GM21723 (cell line): ENCODE results near the gene CABP2.
"Not testable (repeated sequence)": the region's sequence is repeated elsewhere in the genome, so short reads cannot be mapped to it uniquely, and the experiment has no call there.

Experiments
- ATAC-seq: cut with Tn5 transposase; IDR thresholded peaks from one replicate; pipeline ENCODE4 v1.9.1; 2021; ENCODE audit warnings: mild to moderate bottlenecking, moderate library complexity; ENCODE audit not compliant: unreplicated experiment

Gene CABP2

DNA sequence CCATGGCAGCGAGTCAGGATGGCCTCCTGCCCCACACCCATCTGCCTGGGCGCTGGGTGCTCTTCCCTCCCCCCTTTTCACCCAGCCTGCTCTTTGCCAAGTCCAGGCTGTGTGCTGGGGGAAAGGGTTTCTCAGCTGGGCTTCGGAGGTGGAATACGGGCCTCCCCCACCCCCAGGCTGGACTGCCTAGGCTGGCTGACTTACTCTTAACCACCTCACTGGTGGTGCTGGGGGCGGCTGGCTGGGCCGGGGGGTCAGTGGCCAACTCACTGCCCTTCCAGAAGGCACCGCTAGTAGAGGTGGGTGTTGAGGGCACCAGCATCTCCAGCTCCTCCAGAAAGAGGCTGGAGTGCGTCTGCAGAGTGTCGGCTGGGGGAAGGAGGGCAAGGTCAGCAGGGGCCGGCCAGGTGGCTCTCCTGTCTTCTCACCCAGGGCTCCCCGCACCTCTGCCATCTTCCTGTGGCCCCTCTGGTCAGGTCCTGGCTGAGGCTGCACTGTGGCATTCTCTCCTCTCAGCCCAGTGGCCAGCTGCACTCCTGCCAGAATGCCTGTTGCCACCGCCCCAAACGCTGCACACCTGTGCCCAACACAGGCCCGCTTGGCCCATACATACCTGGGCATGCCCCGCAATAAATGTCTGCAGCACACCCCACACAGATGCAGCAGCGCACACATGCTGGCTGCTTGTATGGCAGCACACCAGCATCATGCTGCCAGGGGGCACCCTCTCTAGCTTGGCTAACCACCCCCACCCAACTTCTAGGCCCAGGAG, 27.8 kb downstream of the CABP2 start:
- no peak for ATAC-seq

DNA sequence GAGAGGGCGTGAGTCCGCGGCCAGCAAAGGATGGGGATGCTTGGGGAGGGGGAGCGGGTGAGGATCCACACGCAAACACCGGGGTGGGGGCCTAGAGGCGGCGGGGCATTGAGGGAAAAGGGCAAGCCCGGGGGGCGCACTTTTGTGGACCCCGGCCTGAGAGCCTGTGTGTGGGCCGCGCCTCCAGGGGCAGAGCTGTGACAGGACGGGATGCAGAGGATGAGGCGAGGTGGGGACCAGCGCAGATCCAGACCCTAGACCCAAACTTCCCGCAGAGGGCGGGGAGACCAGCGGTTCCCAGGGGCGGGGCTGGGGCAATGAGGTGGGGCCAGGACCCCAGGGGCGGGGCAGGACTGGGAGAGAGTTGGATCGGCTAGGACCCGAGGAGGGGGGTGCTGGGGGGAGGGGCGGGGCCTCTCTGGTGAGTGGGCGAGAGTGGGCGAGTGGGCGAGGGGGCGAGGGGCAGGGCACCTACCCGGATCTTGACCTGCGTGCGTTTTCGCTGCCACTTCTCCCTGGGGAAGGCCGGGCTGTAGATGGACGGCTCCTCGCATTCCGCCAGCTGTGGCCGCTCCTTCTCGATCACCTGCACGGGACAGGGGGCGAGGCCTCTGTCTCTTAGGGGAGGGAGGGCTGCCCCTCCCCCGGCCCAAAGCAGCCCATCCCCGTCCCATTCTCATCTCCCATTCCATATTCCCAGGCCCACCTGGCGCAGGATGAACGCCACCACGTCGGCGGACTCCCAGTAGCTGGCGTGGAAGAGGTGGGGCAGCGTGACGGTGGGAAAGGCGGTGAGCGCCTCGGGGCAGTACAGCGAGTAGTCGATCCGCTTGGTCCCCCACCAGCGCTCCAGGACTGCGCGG, 28.6 kb downstream of the CABP2 start:
- ATAC-seq: no peak

DNA sequence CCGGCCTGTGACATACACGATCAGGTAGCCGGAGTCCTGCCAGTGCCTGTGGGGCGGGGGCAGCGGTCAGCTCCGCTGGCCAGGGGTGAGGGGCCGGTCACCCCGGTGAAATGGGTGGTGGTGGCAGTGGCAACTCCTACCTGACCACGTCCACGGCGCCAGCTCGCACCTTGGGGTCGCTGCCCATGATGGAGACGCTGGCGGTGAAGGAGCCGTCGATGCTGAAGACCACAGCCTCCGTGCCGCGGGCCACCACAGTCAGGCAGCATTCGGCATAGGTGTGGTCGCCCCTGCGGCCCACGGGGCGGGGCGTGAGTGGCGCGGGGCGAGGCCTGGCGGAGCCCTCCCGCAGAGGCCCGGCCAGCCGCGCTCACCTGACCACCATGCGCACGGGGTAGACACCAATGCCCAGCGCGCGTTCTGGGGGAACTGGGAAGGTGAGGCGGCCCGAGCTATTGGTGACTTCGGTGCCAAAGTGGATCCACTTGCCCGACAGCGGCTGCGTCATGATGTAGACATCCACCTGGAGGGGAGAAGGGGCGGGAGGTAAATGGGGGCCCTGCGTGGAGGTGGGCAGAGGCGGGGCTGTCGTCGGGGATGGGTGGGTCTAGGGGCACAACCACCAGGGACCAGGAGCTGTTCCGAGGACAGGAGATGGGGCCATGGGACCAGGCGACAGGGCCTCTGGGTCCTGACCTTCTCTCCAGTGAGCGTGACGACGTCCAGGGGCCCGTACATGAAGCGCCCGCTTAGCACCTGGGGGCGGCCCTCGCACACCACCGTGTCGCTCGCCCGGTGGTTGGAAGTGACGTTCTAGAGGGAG, 29.5 kb downstream of the CABP2 start:
- ATAC-seq: no peak

DNA sequence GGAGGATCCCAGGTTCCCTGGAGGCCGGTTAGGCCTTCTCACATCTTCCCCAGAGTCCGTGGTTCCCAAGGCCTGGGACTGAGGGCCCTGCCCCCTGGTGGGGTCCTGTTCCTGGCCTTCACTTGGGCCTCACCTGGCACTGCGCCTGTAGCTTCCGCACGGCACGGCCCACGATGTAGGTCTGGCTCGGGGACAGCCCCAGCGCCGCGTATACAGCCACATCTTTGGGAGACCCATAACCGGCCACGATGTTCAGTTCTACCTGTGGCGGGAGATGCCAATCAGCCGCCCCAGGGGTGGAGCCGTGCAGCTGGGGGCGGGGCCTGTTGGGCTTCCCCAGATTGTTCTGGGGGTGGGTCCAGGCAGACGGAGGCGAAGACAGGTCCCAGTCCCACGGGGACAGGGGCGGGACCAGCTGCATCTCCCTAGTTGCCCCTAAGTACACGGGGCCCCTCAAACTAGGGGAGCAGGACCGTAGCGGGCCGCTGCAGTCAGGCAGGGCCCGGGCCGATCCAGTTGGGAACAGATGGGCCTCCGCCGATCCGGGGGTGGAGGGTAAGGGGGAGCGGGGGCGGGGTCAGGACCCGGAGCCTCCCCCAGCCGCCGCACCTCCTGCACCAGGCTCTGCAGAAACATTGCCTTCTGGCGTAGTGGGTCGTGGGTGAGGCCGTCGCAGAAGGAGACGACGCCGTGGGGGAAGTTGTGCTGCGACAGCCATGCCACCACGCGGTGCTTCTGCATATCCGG, 30.3 kb downstream of the CABP2 start:
- ATAC-seq: no peak

DNA sequence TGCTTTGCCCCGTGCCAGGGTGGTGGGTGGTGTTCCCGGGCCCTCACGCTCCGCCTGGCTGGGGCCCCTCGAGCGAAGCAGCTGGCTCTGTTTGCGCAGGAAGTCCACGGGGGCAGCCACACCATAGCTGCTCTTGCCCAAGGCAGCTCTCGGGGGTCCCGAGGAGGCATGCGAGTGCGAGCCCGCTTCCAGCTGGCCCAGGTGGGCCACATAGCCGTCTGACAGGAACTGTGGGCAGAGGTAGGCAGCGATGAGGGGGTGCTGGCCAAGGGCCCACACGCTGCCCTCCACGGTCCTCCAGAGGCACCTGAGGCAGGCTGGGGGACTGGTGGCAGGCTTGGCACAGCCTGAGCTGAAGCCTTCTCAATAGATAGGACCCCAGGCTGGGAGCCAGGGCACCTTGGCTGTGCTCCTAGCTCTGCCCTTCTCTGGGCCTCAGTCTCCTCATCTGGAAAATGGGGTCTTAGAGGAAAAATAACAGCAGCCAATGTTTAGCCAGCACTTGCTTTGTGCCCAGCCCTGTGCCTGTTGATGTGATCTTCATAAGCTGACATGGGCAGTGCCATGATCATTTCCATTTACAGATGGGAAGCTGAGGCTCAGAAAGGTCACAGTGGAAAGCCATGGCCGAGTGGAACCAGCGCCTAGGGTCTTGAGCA, 31.0 kb downstream of the CABP2 start:
- no peak for ATAC-seq

DNA sequence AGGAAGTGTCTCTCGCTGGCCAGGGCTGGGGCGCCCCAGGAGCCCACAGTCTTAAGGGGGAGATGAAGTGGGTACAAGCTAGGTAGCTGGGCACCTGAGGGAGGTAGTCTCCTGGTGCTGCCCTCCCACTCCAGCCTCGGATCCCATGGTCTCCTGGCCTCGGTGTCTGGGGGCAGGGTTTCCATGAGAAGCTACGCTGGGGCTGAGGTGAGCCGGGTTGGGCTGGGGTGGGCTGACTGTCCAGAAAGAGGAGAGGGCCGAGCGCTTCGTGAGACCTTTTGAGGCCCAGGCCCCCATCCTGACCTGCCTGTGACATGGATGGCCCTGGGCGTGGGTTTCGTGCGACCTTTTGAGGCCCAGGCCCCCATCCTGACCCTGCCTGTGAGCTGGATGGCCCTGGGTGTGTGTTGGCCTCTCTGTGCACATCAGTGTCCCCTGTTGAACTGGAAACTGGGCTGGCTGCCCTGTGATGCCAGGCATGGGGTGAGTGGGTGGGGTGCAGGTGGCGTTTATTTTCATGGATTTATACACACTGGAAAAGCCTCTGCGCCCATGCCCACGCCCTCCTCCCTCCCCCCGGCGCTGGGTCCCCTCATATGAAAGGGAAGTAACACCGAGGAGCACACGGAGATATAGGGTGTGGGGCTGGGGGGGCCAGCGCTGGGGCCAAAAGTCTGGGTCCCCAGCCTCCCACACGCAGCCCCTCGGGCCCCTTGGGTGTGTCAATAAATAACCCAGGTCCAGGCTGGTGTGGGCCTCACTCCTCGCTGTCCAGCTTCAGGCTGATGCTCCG, 31.8 kb downstream of the CABP2 start:
- no peak for ATAC-seq

DNA sequence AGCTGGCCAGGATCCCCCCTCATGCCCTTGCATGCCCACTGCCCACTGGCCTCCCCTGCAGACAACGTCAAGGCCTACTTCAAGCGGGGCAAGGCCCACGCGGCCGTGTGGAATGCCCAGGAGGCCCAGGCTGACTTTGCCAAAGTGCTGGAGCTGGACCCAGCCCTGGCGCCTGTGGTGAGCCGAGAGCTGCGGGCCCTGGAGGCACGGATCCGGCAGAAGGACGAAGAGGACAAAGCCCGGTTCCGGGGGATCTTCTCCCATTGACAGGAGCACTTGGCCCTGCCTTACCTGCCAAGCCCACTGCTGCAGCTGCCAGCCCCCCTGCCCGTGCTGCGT, 32.5 kb downstream of the CABP2 start:
- ATAC-seq: no peak

DNA sequence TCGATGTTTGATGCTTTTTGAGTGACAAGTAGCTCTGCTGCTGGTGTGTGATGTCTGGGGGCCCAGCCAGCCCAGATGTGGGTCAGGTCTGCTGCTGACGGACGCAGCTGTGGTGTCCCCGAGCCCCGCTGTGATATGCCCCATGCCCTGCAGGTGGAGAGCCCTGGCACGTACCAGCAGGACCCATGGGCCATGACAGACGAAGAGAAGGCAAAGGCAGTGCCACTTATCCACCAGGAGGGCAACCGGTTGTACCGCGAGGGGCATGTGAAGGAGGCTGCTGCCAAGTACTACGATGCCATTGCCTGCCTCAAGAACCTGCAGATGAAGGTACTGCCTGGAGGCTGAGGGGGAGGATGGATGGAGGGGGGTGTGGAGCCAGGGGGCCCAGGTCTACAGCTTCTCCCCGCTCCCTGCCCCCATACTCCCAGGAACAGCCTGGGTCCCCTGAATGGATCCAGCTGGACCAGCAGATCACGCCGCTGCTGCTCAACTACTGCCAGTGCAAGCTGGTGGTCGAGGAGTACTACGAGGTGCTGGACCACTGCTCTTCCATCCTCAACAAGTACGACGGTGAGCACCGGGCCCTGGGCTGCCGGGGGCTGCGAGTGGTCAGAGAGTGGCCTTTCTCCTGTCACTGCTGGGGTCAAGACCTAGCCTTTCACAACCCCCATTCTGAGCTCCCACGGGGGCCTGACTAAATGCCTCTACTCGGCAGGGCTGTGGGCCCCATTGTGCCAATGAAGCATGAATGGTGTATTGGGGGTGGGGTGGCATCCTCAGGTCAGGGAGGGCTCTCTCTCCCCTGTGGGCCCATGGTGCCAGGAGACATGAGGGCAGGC, 33.1 kb downstream of the CABP2 start:
- no peak for ATAC-seq

DNA sequence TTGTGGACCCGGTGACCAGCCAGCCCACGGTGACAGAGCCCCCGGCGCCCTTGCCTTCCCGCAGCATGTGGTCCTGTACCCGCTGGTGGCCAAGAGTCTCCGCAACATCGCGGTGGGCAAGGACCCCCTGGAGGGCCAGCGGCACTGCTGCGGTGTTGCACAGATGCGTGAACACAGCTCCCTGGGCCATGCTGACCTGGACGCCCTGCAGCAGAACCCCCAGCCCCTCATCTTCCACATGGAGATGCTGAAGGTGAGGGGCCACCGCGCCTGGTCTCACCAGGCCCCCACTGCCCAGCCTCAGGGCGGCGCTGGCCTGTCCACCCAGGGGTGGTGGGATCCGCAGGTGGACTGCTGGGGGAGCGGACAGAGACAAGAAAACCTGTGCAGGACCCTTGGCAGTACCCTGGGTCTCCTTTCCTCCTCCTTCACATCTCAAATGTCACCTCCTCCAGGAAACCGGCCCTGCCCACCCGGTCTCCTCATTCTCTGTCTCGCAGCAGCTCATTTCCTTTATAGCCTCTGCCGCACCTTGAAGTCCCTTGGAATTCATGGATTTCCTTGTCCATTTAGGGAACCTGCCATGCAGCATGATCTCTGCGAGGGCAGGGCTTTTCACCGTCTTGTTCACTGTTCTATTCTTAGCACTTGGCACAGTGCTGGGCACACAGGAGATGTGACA, 33.9 kb downstream of the CABP2 start:
- ATAC-seq: no peak

DNA sequence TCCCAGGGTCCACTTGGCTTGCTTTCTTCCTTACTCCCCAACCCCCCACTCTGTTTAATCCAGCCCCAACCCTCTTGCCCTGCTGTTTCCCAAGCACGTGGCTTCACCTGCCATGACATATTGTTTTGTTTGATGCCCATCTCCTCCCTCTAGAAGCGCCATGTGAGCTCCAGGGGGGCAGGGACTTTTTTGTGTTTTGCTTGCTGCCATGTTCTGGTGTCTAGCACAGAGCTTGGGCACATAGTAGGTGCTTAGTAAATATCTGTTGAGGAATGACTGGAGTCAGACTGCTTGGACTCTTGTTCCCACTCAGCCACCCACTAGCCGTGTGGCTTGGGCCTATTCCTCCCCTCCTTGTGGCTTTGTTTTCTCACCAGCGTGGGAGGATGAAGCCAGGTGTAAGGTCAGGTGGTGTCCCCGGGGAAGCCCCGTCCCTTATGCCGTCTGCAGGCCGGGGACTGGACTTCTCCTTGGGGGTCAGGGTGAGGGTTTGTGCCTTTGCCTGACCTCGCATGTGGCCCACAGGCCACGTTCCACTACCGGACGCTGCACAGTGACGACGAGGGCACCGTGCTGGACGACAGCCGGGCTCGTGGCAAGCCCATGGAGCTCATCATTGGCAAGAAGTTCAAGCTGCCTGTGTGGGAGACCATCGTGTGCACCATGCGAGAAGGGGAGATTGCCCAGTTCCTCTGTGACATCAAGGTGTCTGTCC, 36.6 kb downstream of the CABP2 start:
- ATAC-seq: no peak

DNA sequence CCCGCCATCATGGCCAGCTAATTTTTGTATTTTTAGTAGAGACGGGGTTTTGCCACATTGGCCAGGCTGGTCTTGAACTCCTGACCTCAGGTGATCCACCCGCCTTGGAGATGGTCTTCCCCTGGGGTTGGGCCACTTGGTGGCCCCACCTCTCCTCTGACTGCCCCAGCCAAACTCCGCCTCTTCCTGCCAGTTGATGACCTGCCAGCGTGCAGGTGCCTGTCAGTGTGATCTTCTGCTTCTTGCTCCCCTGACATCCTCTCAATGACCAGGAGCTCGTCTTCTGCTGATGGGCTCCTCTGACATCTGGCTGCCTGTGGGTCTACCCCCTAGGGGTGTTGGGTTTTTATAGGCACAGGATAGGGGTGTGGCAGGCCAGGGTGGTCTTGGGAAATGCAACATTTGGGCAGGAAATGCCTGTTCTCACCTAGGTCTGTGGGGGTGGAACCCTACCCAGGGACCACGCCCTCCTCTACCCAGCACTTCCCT, 37.3 kb downstream of the CABP2 start:
- ATAC-seq: not testable (repeated sequence)

DNA sequence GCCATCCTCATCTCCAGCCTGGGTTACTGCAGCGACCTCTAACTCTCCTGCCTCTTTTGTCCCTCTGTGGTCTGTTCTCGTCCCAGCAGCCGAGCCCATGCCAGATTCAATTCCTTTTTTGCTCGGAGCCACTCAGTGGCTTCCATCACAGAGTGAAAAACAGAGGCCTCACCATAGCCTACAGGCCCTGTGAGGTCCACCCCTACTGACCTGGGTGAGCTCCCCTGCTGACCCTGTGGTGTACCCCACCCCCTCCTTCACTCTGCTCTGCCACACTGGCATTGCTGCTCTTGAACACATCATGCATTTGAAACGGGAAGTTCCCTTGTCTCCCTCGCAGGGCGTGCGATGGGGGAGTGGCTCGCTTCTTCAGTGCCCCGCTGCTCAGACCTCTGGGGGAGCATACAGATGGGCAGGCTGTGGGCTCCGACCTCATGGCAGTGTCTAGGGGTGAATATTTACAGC, 38.4 kb downstream of the CABP2 start:
- ATAC-seq: no peak

DNA sequence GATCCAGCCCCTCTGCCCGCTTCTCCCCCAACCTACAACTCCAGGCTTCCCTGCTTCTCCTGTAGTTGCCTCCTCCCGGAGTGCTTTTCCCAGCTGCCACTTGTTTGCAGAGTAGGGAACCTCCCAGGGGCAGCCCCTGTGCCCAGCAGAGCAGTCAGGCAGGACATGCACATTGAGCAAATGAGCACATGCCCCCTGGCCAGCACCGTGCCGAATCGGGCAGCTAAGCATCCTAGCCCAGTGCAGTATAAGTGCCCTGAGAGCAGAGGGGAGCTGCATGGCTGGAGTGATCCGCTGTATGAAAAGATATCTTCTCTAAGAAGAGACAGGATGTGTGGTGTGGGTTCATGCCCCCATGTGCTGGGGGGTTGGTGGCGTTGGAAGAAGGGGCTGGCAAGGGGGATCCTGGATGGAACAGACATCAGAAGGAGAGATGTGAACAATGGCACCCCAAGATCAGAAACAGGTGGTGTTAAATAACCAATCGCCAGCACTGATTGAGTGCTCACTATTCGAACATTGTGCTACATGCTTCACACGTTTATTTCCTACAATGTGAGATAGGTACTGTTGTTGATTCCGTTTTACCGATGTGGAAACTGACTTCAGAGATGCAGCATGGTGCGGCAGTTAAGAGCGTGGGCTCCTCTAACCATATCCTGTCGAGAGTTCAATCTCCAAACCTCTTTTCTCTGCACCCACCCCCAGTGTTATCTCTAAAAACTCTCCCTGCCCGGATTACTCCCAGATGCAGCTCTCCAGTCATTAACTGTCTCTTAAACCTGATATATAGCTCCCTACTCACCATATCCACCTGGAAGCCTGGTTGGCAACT, 39.2 kb downstream of the CABP2 start:
- ATAC-seq: no peak

DNA sequence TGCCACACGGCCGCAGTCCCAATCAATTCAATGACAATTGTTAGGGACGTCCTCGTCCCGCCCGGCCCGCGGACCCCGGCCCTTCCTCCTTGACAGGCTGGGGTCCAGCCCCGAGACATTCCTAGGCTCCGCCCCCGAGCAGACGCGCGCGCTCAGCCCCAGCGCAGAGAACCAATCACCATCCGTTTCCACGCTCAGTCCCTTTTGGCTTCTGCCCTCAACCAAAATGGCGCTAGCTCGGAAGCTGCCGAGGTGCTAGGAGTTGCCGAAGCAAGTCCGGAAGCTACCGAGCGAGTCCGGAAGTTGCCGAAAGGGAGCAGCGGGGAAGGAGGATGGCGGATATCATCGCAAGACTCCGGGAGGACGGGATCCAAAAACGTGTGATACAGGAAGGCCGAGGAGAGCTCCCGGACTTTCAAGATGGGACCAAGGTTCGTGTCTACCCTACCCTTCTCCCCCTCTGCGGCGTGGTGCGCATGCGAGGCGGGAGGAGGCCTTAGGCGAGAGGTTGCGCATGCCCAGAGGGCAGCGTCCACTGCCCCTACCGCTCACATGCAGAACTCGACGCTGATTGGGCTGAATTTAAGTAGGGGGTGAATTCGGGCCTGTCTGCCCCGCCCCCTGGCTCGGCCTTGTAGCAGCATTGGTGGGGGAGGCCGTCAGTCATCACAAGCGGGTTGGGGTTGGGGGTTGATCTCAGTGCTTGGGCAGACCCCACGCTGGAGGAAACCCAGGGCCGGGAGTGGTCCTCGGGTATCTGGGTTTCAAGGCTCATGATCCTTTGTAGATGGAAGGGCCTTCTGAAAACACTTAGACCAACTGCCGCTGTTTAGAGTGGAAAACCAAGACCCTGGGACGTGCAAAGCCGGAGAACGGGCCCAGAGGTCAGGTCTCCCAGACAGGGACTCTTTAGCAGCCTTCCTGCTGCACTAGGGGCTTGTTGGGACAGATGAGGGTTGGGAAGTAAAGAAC, 40.1 kb downstream of the CABP2 start, which contains the start of gene AIP:
AIP (plus strand) TSS at position 200 of the 972 bp plus-strand sequence; CDS start at position 333, 133 bp downstream.
- peak; percentile 54 for ATAC-seq
